Measurements from ENCODE around the gene PDE8B.

PDE8B gene

GRCh38 chr5:77235846-77236721 lies 25.6 kb downstream of the PDE8B start:
- DNase-seq = no peak

- DNase-seq = peak; percentile 40 to 42
These were observed 28.8 kb downstream of the PDE8B start for GRCh38 chr5:77239126-77239741.

GRCh38 chr5:77241444-77241843 lies 31.0 kb downstream of the PDE8B start:
- DNase-seq = no peak

- DNase-seq = no peak
These were observed 39.0 kb downstream of the PDE8B start for GRCh38 chr5:77249475-77249874.

- no peak for DNase-seq
These were observed 39.5 kb downstream of the PDE8B start for GRCh38 chr5:77250021-77250420.

- no peak for DNase-seq
These were observed 41.4 kb downstream of the PDE8B start for GRCh38 chr5:77251921-77252320.

GRCh38 chr5:77255617-77256016 lies 45.1 kb downstream of the PDE8B start:
- no peak for DNase-seq

GRCh38 chr5:77256406-77256805 lies 45.9 kb downstream of the PDE8B start:
- no peak for DNase-seq

GRCh38 chr5:77258652-77259051 lies 48.2 kb downstream of the PDE8B start:
- DNase-seq = no peak

- DNase-seq = no peak
These were observed 49.0 kb downstream of the PDE8B start for GRCh38 chr5:77259476-77259875.

GRCh38 chr5:77262697-77263096 lies 52.2 kb downstream of the PDE8B start:
- DNase-seq = no peak

- DNase-seq = no peak
These were observed 55.8 kb downstream of the PDE8B start for GRCh38 chr5:77266291-77266690.

GRCh38 chr5:77267496-77267895 lies 57.0 kb downstream of the PDE8B start:
- no peak for DNase-seq

- no peak for DNase-seq
These were observed 61.7 kb downstream of the PDE8B start for GRCh38 chr5:77272206-77272605.

GRCh38 chr5:77277759-77278158 lies 67.3 kb downstream of the PDE8B start:
- DNase-seq = no peak

GRCh38 chr5:77280036-77280435 lies 69.6 kb downstream of the PDE8B start:
- DNase-seq = no peak

GRCh38 chr5:77281969-77282336 lies 71.5 kb downstream of the PDE8B start:
- no peak for DNase-seq

- DNase-seq = no peak
These were observed 72.0 kb downstream of the PDE8B start for GRCh38 chr5:77282337-77283027.

- DNase-seq = peak; percentile 32 to 53
These were observed 74.9 kb downstream of the PDE8B start for GRCh38 chr5:77285251-77285841.

GRCh38 chr5:77292026-77292757 lies 81.7 kb downstream of the PDE8B start:
- no peak for DNase-seq

- DNase-seq = peak; percentile 42 to 46
These were observed 83.7 kb downstream of the PDE8B start for GRCh38 chr5:77294185-77294584.

- DNase-seq = no peak
These were observed 85.4 kb downstream of the PDE8B start for GRCh38 chr5:77295863-77296378.

GRCh38 chr5:77298146-77298545 lies 87.7 kb downstream of the PDE8B start:
- DNase-seq = no peak

All from AML-193 (cell line).